Right lobe of liver (tissue), 4 donors: ENCODE measurements around the gene CFAP77.

Experiments used
- CTCF ChIP-seq, 4 donors: fragments of 200-600 bp in 3 of 4; fragments of 450-650 bp in 1 of 4; IDR thresholded peaks; one replicate each; pipeline versions ENCODE4 v1.5.1 to v1.8.0; 2016 to 2022; ENCODE audit warnings: antibody characterized with exemption in 4 of 4, mild to moderate bottlenecking in 2 of 4
- POLR2A ChIP-seq: fragments of 450-650 bp; IDR thresholded peaks from one replicate; pipeline ENCODE4 v1.6.1; 2017; ENCODE audit warnings: antibody characterized with exemption, mild to moderate bottlenecking
- donor health status: DM: no; HTN: no; CAD: no.
- donor health status: DM: no; HTN: no; CAD: no.
- donor health status: DM: no; HTN: yes; CAD: no.

GRCh38 chr9:132395560-132395959 is 14.5 kb upstream of the CFAP77 start:
- TF ChIP-seq POLR2A (no peak), CTCF (IDR thresholded peaks at IDR 0.05) (no peak)
